Right ventricle myocardium superior (tissue), 1 donor: ENCODE data around the gene PTGES2. TPM values are rescaled to one million over a fixed set of nuclear protein-coding genes. Genes with fewer than 3 reads are reported as not detected.
"Not testable (repeated sequence)": the region's sequence is repeated elsewhere in the genome, so short reads cannot be mapped to it uniquely, and the experiment has no call there.

Source experiments
- ATAC-seq: fragments of 200-7000 bp; cut with Tn5 transposase; one replicate; pipeline ENCODE4 v1.9.1; 2020; ENCODE audit warnings: mild to moderate bottlenecking; ENCODE audit not compliant: poor library complexity
- DNase-seq: peaks from one replicate; pipeline ENCODE4 v3.0.0-alpha.2; 2020
- intact Hi-C: fragments of 100-400 bp; cut with DNase I; formaldehyde crosslinking; loops from one replicate; pipeline ENCODE4 v1.11.2; 2022
- total RNA-seq: library from RNA; stranded (reverse); fragmentation: NEBNext Ultra II Directional; extraction: Animal tissue kit (Norgen Biotek cat#: 25700); gene quantifications from one replicate; pipeline ENCODE4 v1.2.1, GENCODE V29; 2021
- donor health status: DM: no; HTN: yes; CAD: no; lungs with severe emphysema.

PTGES2 gene
- total RNA-seq, 1 donor from 2014 or later = 155 TPM

- no peak for ATAC-seq
- DNase-seq = peak; percentile 27
- intact Hi-C loops = no loop called here
These were observed 16.2 kb upstream of the PTGES2 start for GRCh38 chr9:128143525-128144238.

DNA sequence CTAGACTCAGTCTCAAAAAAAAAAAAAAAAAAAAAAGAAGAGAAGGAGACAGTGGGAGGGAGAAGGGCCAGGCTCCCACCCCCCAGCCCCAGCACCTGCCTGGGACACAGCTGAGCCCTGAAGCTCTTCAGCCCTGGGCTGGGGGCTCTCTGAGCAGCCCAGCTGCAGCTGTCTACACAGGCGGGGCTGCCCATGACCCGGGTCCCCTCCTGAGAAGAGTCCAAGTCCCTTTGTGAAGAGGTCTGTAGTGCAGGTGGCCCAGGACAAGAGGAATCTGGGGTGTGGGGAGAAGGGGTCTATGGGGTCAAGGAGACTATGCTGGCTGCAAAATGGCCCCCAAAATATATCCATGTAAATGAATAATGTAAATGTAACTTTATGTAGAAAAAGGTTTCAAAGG, 15.1 kb upstream of the PTGES2 start:
- no peak for ATAC-seq
- DNase-seq = peak; percentile 21
- intact Hi-C loops = no loop called here

- DNase-seq = peak; percentile 37
- no peak for ATAC-seq
These were observed 14.5 kb upstream of the PTGES2 start for GRCh38 chr9:128142061-128142460.

DNA sequence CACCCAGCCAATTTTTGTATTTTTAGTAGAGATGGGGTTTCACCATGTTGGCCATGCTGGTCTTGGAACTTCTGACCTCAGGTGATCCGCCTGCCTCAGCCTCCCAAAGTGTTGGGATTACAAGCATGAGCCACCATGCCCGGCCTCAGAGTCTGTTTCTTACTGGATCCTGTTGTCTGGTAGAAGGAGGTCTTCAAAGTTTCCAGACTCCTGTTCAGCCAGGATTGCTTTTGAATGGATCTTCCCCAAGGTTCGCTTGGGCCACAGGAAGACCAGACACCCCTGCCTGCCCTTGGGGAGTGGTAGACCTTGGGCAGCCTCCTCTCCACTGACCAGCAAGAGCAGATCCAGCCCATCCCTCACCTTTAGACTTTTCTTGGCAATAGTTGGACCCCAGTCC, 14.1 kb upstream of the PTGES2 start:
- no peak for ATAC-seq
- peak; percentile 14 for DNase-seq
- intact Hi-C loops = no loop called here

More at GRCh38 chr9:128142061-128142460, 14.5 kb upstream of the PTGES2 start:
- intact Hi-C loops = no loop called here

DNA sequence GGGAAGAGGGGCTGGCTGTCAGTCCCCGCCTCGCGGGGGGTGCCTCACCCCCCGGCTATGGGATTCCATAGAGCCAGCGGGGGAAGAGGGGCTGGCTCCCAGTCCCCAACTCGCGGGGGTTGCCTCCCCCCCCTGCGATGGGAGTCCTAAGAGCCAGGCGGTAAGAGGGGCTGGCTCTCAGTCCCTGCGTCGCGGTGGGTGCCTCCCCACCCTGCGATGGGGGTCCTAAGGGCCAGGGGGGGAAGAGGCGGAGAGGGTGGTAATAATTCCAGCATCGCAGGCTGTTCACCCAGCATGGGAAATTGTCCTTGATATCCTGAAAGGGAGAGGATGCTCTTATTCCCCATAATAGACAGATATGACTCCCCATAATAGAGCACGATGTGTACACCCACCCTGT, 12.1 kb upstream of the PTGES2 start:
- ATAC-seq (no peak), DNase-seq (no peak)
- intact Hi-C loops = no loop called here

- intact Hi-C loops = no loop called here
- DNase-seq = peak; percentile 15
- no peak for ATAC-seq
These were observed 10.5 kb upstream of the PTGES2 start for GRCh38 chr9:128138001-128138400.

- intact Hi-C loops = no loop called here
- DNase-seq (peak; percentile 26), ATAC-seq (no peak)
These were observed 9.6 kb upstream of the PTGES2 start for GRCh38 chr9:128136816-128137793.

GRCh38 chr9:128135561-128135960, 8.0 kb upstream of the PTGES2 start:
- peak; percentile 7 for DNase-seq
- ATAC-seq, intact Hi-C loops: not testable (repeated sequence)

GRCh38 chr9:128132139-128132538, 4.6 kb upstream of the PTGES2 start:
- ATAC-seq, intact Hi-C loops: not testable (repeated sequence)
- peak; percentile 65 for DNase-seq

GRCh38 chr9:128131346-128131745, 3.8 kb upstream of the PTGES2 start:
- ATAC-seq, intact Hi-C loops: not testable (repeated sequence)
- peak; percentile 26 for DNase-seq

- DNase-seq = peak; percentile 22
- ATAC-seq, intact Hi-C loops: not testable (repeated sequence)
These were observed 3.1 kb upstream of the PTGES2 start for GRCh38 chr9:128130651-128131050.

DNA sequence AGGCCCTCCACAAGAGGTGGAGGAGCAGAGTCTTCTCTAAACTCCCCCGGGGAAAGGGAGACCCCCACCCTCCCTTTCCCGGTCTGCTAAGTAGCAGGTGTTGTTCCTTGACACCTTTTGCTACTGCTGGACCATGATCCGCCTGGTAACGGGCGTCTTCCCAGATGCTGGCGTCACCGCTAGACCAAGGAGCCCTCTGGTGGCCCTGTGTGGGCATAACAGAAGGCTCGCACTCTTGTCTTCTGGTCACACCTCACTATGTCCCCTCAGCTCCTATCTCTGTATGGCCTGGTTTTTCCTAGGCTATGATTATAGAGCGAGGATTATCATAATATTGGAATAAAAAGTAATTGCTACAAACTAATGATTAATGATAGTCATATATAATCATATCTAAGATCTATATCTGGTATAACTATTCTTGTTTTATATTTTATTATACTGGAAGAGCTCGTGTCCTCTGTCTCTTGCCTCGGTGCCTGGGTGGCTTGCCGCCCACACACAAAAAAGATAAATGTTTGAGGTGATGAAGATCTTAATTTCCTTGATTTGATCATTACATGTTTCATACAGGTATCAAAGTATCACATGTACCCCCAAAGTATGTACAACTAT, 2.6 kb upstream of the PTGES2 start:
- intact Hi-C loops, ATAC-seq: not testable (repeated sequence)
- DNase-seq = peak; percentile 76

GRCh38 chr9:128128836-128129590, 1.5 kb upstream of the PTGES2 start:
- ATAC-seq = no peak
- intact Hi-C loops = no loop called here
- DNase-seq = peak; percentile 48

DNA sequence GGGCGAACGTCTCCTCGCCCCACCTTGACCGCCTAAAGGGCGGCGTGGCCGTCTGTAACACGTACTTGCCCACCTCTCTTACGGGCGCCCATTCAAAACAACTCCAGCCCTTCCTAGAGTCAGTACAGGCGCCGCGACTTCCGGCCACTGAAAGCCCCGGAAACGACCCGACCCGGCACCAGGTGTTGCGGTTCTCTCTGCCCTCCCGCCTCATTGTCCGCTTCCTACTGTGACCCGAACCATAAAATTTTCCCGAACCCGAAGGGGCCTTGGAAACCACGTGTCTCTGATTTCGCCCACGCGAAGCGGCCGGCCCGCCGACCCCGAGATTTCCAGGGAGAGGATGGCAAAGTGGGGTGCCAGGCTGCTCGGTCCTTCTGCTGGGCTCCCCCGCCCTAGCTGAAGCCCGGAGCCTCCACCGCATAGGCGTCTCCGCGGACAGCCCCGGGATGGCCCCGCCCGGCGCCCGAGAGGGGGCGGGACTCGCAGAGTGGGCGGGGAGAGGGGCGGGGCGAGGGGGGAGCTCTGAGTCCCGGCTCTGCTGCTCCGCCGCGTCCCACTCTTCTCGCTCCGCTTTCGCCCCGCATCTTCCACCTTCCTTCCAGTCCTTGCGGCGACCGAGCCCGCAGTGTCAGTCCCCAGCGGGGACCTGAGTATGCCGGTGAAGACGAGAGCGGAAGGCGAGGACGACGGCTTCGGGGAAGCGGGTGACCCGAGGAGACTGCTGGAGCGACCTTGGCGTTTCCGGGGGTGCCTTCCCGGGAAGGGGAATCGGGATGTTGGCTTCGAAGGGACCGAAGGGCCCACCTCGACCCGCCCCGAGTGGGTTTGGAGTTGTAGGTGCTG, 684 bp upstream of the PTGES2 start:
- intact Hi-C loops = no loop called here
- peak; percentile 92 for ATAC-seq

DNA sequence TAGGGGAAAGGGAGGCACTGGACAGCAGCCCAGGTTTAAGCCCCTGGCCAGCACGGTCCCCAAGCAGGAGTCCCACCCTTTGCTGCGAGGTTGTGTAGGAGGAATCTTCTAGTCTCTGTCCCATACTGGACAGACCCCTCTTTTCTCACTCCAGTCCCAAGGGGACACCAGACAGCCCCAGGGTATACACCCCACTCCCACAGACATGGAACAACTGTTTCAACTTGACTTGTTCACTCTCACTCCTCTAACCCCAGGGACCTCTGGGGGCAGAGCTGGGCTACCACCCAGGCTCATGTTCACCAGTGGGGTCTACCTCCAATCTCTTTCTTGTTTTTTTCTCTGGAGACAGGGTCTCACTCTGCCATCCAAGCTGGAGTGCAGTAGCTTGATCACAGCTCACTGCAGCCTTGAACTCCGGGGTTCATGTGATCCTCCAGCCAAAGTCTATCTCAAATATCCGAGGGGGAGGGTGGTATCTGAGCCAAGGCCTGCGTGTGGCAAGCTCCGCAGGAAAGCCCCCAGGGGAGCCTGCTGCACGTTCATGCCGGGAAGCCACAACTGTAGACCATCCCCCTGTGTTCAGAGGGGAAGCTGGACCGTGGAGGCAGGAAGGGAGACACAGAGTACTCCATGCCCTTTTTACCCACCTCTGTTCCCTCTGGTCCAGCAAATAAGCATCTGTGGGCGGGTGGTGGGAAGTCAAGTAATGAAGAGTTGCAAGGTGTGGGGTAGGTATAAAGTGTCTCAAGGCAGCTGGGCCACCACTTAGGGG, 1.8 kb downstream of the PTGES2 start:
- ATAC-seq = no peak
- intact Hi-C loops = no loop called here
- DNase-seq = peak; percentile 35

More for the DNA sequence above, 684 bp upstream of the PTGES2 start:
- peak; percentile 89 for DNase-seq

DNA sequence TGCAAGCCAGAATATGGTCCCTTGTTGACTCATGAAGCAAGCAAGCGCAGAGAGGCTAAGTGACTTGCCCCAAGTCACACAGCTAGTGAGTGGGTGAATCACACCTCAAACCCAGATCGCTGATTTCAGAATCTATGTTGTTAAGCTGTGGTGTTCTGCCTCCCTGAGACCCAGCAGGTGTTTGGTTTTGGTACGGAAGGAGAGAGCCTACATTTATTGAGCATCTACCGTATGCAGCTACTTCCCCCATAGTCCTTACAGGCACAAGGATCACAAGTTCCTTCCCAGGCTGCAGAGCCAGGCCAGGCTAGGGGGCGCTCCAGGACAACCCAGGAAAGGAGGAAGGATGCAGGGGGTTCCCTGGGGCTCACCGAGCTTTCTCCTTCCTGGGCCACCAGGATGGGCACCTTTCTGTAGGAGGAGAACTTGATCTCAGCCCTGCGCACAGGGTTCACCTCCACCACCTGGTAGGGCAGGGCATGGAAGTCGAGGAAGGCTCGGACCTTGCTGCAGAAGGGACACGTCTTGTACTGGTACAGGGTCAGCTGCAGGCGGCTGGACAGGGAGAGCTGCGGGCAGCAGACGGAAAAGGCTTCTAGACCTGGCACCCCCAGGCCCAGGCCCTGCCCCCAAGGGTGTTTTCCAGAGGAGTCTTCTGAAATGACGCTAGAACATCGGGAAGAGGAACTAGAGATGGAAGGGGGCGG, 2.5 kb downstream of the PTGES2 start:
- intact Hi-C loops = no loop called here
- ATAC-seq (no peak), DNase-seq (peak; percentile 77)
